ENCODE results near the gene PALM.
"Not testable (repeated sequence)": the region's sequence is repeated elsewhere in the genome, so short reads cannot be mapped to it uniquely, and the experiment has no call there.

Gene PALM

GRCh38 chr19:709196-709964 is 645 bp downstream of the PALM start:
- no peak for DNase-seq

GRCh38 chr19:709965-710571 is 1.3 kb downstream of the PALM start:
- peak; percentile 45 for DNase-seq

- DNase-seq = peak; percentile 65
These were observed 2.0 kb downstream of the PALM start for GRCh38 chr19:710767-711166.

GRCh38 chr19:711254-711653 is 2.5 kb downstream of the PALM start:
- no peak for DNase-seq

- DNase-seq = no peak
These were observed 6.6 kb downstream of the PALM start for GRCh38 chr19:715347-715746.

- DNase-seq = no peak
These were observed 9.7 kb downstream of the PALM start for GRCh38 chr19:718251-718951.

- DNase-seq = peak; percentile 86
These were observed 10.3 kb downstream of the PALM start for GRCh38 chr19:718991-719512.

GRCh38 chr19:719636-720344 is 11.1 kb downstream of the PALM start:
- peak; percentile 76 for DNase-seq

GRCh38 chr19:720345-721160 is 11.8 kb downstream of the PALM start:
- peak; percentile 55 for DNase-seq

- no peak for DNase-seq
These were observed 13.9 kb downstream of the PALM start for GRCh38 chr19:722553-723101.

GRCh38 chr19:723247-723646 is 14.5 kb downstream of the PALM start:
- DNase-seq = no peak

- no peak for DNase-seq
These were observed 15.0 kb downstream of the PALM start for GRCh38 chr19:723714-724113.

- no peak for DNase-seq
These were observed 16.8 kb downstream of the PALM start for GRCh38 chr19:725461-726089.

- DNase-seq = no peak
These were observed 18.5 kb downstream of the PALM start for GRCh38 chr19:726993-727956.

- DNase-seq = peak; percentile 63
These were observed 19.3 kb downstream of the PALM start for GRCh38 chr19:728011-728410.

- DNase-seq = not testable (repeated sequence)
These were observed 20.8 kb downstream of the PALM start for GRCh38 chr19:729564-729963.

GRCh38 chr19:729965-730668 is 21.4 kb downstream of the PALM start:
- no peak for DNase-seq

GRCh38 chr19:731000-731399 is 22.3 kb downstream of the PALM start:
- no peak for DNase-seq
